GM21390 (cell line): Measurements from ENCODE around the gene STAC2.
"Not testable (repeated sequence)": the region's sequence is repeated elsewhere in the genome, so short reads cannot be mapped to it uniquely, and the experiment has no call there.

Experiments used
- ATAC-seq: cut with Tn5 transposase; IDR thresholded peaks from one replicate; pipeline ENCODE4 v1.9.1; 2021; ENCODE audit not compliant: unreplicated experiment

STAC2 gene

GRCh38 chr17:39191750-39192510 lies 33.8 kb downstream of the STAC2 start:
- ATAC-seq = no peak

GRCh38 chr17:39187152-39187830 lies 38.5 kb downstream of the STAC2 start:
- no peak for ATAC-seq

- ATAC-seq = no peak
Measured at GRCh38 chr17:39186481-39187002, 39.2 kb downstream of the STAC2 start.

- no peak for ATAC-seq
Measured at GRCh38 chr17:39183720-39184119, 42.0 kb downstream of the STAC2 start.

- ATAC-seq = no peak
Measured at GRCh38 chr17:39183045-39183444, 42.7 kb downstream of the STAC2 start.

GRCh38 chr17:39181303-39181702 lies 44.4 kb downstream of the STAC2 start:
- no peak for ATAC-seq

- no peak for ATAC-seq
Measured at GRCh38 chr17:39178536-39178935, 47.2 kb downstream of the STAC2 start.

- no peak for ATAC-seq
Measured at GRCh38 chr17:39177256-39177655, 48.5 kb downstream of the STAC2 start.

- no peak for ATAC-seq
Measured at GRCh38 chr17:39175695-39176093, 50.1 kb downstream of the STAC2 start.

- ATAC-seq = no peak
Measured at GRCh38 chr17:39174920-39175694, 50.6 kb downstream of the STAC2 start.

GRCh38 chr17:39173526-39174274 lies 52.0 kb downstream of the STAC2 start:
- no peak for ATAC-seq

GRCh38 chr17:39173080-39173479 lies 52.7 kb downstream of the STAC2 start:
- no peak for ATAC-seq

- ATAC-seq = no peak
Measured at GRCh38 chr17:39171933-39172332, 53.8 kb downstream of the STAC2 start.

GRCh38 chr17:39170558-39170957 lies 55.2 kb downstream of the STAC2 start:
- no peak for ATAC-seq

- no peak for ATAC-seq
Measured at GRCh38 chr17:39170109-39170508, 55.6 kb downstream of the STAC2 start.

GRCh38 chr17:39169518-39169917 lies 56.2 kb downstream of the STAC2 start:
- no peak for ATAC-seq

GRCh38 chr17:39169101-39169500 lies 56.6 kb downstream of the STAC2 start:
- ATAC-seq = no peak

- not testable (repeated sequence) for ATAC-seq
Measured at GRCh38 chr17:39168503-39168902, 57.2 kb downstream of the STAC2 start.

- no peak for ATAC-seq
Measured at GRCh38 chr17:39167476-39167875, 58.3 kb downstream of the STAC2 start.

- ATAC-seq = no peak
Measured at GRCh38 chr17:39166437-39167335, 59.1 kb downstream of the STAC2 start.
